GM18867 (cell line): ENCODE results near the gene WNK2.

Source experiments
- ATAC-seq: cut with Tn5 transposase; IDR thresholded peaks from one replicate; pipeline ENCODE4 v1.9.1; 2021; ENCODE audit warnings: mild to moderate bottlenecking, moderate library complexity; ENCODE audit not compliant: unreplicated experiment

The WNK2 gene

DNA sequence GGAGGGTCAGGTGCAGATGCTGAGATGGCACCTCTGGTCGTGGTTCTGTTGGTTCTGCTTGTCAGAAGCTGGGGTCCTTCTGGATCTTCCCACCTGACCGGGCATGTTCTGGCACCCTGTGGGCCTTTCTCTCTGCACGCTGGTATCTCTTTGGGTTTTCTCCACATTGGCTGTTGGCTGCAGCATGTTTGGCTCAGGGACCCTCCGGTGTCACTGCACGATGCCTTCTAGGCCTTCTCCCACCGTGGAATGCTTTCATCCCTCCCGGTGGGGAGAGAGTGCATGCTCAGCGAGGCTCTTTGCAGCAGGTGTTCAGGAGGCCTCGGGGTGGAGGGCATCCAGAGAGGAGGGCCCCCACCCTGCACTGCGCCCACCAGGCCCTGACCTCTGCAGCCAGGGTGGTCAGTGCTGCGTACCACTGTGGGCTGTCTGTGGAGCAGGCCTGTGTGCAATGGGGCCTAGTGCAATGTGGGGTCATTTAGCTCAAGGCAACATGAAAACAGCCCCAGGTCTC is 119.4 kb downstream of the WNK2 start:
- ATAC-seq, result no peak

DNA sequence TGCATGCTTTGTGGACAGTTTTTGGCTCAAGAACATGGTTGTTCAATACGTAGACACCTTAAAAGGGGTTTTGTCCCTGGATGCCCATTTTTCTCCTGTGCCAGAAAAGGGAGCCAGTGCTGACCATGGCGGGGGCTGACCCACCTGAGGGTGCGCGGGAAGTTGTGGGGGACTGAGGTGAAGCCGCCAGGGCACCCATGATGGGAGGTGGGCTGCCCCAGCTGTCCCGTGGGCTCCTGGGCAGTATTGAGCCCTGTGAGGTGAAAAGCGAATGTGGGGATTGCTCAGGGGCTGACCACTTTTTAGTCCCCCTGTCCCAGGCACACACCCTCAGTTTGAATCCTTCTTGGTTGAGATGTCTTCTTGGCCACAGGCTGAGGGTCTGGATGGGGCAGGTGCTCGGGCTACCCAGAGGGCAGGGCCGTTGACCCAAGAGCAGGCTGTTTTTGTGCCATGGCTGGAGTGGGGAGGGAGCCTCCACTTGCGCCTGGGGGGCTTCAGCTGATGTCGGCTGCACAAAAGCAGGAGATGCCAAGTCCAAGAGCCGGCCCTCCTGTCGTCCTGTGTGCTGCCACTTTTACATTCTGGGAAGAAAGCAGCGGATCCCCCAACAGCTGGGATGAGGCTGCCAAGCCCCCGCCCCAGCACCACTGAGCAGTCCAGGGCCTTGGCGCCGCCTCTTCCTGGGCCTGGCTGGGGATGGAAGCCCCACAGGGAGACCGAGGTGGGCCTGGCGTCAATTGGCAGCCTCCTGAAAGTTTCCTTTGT is 120.1 kb downstream of the WNK2 start:
- ATAC-seq, result no peak

DNA sequence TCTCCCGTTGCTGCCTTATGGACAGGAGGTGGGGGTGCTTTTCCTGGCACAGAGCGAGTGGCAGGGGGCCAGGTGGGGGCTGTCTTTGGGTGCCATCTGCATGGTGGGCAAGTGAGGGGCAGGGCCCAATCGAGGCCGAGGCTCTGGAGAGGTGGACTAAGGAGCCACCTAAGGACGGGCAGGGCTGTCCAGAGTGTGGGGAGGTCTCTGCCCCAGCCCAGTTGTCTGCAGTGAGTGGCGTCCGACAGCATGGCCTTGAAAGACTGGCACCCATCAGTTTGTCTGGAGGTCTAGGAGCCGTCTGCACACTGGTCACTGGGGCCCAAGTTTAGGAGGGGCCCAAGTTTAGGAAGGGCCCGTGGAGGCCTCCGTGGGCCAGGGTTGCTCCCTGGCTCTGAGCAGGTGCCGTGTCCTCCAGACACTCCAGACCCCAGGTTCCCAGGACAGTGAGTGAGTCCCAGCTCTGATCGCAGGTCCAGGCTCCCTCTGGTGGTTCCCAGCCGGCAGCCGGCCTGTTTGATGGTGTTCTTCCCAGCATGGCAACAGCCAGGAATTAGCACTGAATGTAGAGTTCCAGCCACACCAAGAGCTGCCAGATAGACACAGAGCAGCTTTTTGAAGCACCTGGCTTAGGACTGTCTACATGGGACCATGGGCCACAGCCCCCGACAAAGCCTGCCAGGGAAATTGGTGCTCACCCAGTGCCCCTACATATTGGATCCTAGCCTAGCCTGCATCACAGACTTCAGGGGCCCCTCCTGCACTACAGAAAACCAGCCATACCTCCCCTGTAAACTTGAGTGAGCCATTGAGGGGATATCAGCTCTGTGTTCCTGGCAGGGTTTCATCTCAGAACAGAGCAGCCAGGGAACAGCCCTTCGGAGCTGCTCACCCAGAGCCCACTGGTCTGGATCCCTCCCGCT is 120.9 kb downstream of the WNK2 start:
- ATAC-seq, result no peak

DNA sequence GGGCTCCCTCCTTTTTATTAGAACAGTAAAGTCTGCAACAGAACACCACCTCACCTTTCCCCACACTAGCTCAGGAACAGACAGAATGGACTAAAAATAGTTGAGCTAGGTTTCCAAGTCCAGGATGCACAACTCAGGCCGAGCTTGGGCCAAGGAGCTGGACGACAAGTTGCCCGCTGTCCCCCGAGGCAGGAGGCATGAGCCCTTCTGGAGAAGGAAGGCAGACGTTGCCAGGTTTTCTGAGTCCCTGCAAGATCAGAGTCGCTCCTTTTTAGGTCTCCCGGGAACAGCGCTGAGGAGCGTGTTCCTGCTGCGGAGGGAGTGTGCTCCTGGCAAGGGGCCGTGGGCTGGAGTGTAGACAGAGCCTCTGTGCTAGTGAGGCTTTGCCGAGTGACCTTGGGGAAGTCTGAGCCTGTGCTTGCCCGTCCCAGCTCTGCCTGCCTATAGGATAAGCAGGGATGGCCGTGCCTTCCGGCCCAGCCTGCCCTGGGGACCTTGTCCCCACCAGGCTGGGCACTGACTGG is 121.6 kb downstream of the WNK2 start:
- no peak for ATAC-seq

DNA sequence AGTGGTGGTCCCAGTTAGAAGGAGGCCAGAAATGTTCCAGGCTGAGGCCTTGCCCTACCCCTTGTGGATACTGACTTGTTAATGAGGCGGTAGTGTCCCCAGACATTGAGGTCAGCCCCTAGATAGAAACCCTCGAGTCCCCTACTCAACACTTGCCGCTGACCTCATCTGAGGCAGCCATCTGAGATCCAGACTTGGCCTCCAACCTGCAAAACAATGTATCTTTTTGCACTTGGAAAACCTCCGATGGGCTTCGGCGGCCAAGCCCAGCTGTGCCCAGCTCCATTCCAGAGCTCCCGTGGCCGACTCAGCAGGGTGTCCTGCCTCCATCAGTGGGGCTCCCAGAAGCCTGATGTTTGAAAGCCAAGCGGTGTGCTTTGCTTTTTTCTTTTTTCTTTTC is 122.1 kb downstream of the WNK2 start:
- no peak for ATAC-seq

DNA sequence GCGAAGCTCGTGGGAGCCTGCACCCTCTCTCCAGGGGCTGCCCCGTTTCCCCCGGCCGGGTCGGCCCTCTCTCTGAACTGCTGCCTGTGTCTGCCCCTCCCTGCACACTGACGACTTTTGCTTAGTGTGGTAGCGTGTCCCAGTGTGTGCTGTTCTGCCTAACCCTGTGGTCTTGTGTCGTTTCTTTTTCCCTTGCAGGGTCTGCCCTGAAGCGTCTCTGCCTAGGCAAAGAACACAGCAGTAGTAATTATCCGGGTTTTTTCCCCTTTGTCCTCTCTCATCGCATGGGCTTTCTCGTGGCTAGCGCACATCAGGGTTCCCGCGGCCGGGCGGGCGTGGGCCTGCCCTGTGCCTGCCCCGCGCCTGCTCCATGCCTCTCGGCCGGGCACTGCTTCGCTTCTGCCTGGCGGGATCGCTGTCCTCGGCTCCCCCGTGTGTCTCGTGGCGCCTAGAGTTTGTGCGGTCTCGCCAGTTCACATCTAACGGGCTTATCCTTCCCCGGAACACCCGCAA is 122.7 kb downstream of the WNK2 start:
- no peak for ATAC-seq

DNA sequence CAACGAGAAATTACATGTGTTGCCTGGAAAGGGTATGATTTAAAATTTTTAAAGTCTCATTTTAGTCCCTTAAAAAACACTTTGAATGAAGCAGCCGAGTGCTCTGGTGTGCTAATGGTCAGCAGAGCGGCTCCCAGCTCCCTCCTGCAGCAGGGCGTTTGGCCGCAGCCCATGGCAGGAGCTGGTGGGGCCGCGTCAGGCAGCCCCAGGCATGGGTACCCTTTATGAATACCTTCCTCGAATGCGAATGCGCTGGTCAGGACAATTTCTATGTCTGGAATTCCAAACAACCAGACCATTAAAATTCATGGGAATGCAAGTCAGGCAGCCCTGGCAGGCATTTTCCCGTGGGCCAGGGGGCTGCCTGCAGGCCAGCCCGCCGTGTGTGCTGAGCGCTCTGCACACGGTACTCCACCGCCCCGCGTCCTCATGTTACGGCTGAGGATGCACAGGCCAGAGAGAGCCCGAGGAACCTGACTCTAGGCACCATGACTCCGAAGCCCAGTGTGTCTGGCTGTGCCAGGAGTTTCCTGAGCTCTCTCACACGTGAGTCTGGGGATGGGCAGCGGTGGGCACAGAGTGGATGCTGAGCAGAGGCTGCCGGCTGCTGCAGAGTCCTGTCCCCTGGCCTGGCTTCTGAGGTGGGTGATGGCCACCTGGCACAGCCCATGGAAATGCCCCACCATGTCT is 123.7 kb downstream of the WNK2 start:
- ATAC-seq, result no peak

DNA sequence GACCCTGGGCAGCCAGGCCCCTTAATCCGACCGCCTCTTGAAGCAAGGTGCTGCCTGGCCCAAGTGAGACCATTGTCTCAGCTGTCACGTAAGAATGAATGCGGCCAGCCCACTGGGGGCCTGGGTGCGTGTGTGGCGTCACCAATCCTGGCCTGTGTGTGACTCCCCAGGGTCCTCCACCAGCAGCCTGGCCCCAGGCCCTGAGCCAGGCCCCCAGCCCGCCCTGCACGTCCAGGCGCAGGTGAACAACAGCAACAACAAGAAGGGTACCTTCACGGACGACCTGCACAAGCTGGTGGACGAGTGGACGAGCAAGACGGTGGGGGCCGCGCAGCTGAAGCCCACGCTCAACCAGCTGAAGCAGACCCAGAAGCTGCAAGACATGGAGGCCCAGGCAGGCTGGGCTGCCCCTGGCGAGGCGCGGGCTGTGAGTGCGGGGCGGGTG is 124.2 kb downstream of the WNK2 start:
- ATAC-seq, result no peak

DNA sequence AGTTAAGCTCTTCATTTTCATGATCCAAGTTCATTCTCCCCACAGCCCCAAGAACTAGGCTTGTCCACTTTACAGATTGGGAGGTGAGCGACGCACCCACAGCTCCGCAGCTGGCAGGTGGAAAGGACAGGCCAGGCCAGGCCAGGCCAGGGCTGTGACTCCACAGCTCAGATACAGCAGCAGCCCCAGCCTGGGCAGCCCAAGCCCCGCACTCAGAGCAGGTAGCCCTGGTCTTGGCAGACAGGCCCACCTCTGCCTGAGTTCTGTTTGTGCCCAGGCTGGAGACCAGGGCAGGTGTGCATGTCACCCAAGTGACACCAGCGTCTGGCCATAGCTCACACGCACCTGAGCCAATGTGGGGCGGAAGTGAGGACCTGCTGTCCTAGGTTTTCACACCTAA is 124.7 kb downstream of the WNK2 start:
- ATAC-seq, result no peak

DNA sequence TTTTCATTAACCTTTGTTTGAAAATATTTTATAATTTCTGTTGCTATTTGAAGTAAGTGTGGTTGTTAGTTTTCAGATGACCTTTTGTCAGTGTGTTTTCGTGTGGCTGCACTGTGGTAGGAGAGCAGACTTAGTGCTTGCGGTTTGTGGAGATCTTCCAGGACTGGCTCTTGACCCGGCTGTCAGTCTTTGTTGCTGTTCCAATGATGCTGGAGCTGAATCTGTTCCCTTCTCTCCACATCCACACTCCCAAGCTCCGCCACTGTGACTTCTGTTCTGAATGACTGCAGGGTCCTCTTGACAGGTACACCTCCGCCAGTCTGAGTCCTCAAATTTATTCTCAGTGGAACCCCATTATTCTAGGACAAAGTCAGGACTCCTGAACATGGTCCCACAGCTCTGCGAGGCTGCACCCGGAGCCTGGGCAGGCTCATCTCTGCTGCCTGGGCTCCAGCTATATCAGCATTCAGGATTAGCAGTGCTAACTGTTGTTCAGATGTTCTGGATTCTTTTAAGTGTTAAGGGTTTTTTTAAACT is 126.0 kb downstream of the WNK2 start:
- no peak for ATAC-seq

GRCh38 chr9:93315118-93315517 is 131.2 kb downstream of the WNK2 start:
- no peak for ATAC-seq

DNA sequence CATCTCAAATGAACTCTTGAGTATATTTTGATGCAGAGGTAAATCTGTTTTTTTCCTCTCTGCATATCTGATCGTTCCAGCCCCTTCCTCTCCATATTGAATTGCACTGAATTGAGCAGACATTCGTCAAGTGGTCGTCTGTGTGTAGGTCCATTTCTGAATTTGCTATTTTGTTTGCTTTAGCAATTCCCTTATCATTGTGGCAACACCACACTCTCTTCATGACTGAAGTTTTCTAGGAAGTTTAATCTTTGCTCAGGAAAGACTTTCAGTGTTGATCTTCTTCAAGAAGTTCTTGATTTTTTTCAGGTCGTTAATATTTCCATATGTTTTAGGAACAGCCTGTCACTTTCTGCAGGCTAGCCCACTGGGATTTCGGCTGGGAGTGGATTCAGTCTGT is 132.0 kb downstream of the WNK2 start:
- ATAC-seq, result no peak

GRCh38 chr9:93316726-93317494 is 133.0 kb downstream of the WNK2 start:
- ATAC-seq, result no peak

GRCh38 chr9:93317495-93318094 is 133.7 kb downstream of the WNK2 start:
- no peak for ATAC-seq

- no peak for ATAC-seq
These were observed 134.5 kb downstream of the WNK2 start for GRCh38 chr9:93318480-93318879.

GRCh38 chr9:93319301-93319991 is 135.5 kb downstream of the WNK2 start:
- no peak for ATAC-seq

DNA sequence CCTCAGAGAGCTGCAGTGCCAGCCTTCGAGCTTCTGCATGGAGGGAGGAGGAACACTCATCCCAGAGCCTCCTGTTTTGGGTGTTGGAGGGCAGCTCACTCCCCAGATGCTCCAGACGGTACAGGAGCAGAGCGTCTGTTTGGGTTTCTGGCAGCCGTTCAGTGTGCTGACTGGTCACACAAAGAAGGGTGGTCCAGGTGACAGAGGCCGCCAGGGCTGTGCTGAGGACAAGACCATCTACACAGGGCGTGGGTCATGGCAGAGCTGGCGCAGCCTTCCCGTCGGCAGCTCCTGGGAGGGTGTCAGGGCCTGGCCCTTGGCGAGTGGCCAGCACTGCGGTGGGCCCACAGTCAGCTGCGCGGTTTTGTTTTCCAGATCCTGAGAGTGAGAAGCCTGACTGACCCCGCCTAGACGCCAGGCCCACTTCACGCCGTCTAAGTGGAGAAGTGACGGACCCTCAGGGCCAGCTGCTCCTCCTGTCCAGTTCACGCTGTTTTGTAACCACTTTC is 136.1 kb downstream of the WNK2 start:
- no peak for ATAC-seq

- ATAC-seq, result no peak
These were observed 136.8 kb downstream of the WNK2 start for GRCh38 chr9:93320591-93321219.
